Central memory CD4-positive, alpha-beta T cell (primary cell): Measurements from ENCODE around the gene ZNF701.
A peak's percentile ranks its signal among the peaks of the same experiment; 100 is the strongest.
"Not testable (repeated sequence)": the region's sequence is repeated elsewhere in the genome, so short reads cannot be mapped to it uniquely, and the experiment has no call there.

ENCODE experiments used
- DNase-seq: peaks from one replicate; pipeline ENCODE4 v3.0.0; 2022
- total RNA-seq, 3 experiments: gene quantifications; one replicate each; lab custom pipeline; 2026; lab: John Stamatoyannopoulos, UW

Gene ZNF701
- 11.0 to 36.1 (median 11.0) reads per million in 3 experiments for total RNA-seq

- DNase-seq, result peak; percentile 92
Measured at GRCh38 chr19:52570000-52570861, at the start of gene ZNF701. ZNF701 (plus strand) TSS chr19:52570287; CDS start chr19:52574148, 3,861 bp downstream.

- no peak for DNase-seq
Measured at GRCh38 chr19:52522551-52522950, 47.5 kb upstream of the ZNF701 start.

DNA sequence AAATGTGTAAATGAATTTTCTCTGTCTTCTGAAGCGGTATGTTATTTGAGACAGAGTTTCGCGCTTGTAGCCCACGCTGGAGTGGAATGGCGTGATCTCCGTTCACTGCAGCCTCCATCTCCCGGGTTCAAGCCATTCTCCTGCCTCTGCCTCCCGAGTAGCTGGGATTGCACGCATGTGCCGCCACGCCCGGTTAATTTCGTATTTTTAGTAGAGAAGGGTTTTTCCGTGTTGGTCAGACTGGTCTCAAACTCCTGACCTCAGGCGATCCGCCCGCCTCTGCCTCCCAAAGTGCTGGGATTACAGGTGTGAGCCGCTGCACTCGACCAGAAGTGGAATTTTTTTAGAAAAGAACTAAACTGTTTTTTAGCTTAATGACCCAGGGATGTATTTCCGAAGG is 46.0 kb upstream of the ZNF701 start:
- no peak for DNase-seq

- DNase-seq, result peak; percentile 89
Measured at GRCh38 chr19:52527134-52527955, 42.7 kb upstream of the ZNF701 start, which contains the start of gene ZNF808. ZNF808 (plus strand) TSS chr19:52527668; CDS start chr19:52543285, 15,617 bp downstream.

DNA sequence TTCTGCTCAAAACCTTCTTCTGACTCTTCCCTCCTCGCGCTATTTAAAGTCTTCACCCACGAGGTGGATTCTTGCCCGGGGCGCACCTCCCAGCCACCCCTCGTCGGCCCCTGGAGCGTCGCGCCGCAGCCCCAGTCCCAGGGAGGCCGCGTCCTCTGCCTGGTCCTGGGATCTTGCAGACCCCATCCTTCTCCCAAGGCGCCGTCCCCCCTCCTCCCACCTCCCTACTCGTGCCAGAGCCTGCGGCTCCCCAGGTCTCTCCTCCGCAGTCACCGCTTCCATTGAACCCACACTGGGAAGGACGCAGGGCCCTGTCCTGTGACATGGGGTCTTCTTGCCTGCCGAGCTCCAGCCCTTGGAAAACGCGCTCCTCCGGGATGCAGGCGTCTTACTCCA is 42.1 kb upstream of the ZNF701 start:
- no peak for DNase-seq

GRCh38 chr19:52532480-52532879 is 37.6 kb upstream of the ZNF701 start:
- DNase-seq, result no peak

DNA sequence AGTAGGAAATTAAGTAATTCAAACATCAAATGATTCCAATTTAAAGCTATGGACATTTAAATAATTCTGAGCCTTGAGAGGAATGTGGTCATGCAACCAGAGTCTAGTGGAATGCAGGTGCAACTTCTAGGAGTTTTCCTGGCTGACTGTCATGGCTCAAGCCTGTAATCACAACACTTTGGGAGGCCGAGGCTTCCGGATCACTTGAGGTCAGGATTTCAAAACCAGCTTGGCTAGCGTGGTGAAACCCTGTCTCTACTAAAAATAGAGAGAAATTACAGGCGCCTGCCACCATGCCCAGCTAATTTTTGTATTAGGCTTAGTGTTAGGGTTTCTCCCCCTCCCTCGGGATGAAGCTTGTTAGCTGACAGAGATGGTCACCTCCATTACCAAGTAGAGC is 36.2 kb upstream of the ZNF701 start:
- DNase-seq, result no peak

DNA sequence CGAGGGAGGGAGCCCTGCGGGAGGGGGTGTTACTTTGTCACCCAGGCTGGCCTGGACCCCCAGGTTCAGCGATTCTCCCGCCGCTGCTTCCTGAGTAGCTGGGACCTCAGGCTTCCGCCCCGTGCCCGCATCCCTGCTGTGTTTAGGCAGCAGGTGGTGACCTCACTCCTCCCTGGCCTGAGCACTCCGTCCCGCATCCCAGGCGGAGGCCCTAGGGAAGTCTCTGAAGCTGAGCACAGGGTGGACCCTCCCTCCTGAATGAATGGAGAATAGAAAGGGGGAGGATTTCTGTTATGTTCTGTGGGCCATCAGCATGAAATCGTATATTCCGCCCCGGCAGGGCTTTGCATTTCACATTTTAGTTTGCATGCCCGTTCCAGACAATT is 34.7 kb upstream of the ZNF701 start:
- not testable (repeated sequence) for DNase-seq

GRCh38 chr19:52535771-52536447 is 34.2 kb upstream of the ZNF701 start:
- DNase-seq, result peak; percentile 76

GRCh38 chr19:52536448-52536800 is 33.7 kb upstream of the ZNF701 start:
- peak; percentile 38 for DNase-seq

GRCh38 chr19:52538815-52539214 is 31.3 kb upstream of the ZNF701 start:
- not testable (repeated sequence) for DNase-seq

- not testable (repeated sequence) for DNase-seq
Measured at GRCh38 chr19:52541176-52541575, 28.9 kb upstream of the ZNF701 start.

GRCh38 chr19:52541608-52542007 is 28.5 kb upstream of the ZNF701 start:
- no peak for DNase-seq

DNA sequence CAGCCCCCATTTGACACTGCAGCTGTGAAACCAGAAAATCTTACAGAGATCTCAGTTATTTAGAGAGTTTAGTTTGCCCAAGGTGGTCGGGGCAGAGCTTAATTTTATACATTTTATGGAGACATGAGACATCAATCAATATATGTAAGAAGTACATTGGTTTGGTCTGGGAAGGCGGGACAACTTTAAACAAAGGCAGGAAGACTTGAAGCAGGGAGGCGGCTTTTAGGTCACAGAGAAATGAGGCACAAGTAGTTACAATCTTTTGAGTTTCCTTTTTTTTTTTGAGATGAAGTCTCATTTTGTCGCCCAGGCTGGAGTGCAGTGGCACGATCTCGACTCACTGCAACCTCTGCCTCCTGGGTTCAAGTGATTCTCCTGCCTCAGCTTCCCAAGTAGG is 27.5 kb upstream of the ZNF701 start:
- DNase-seq, result not testable (repeated sequence)

DNA sequence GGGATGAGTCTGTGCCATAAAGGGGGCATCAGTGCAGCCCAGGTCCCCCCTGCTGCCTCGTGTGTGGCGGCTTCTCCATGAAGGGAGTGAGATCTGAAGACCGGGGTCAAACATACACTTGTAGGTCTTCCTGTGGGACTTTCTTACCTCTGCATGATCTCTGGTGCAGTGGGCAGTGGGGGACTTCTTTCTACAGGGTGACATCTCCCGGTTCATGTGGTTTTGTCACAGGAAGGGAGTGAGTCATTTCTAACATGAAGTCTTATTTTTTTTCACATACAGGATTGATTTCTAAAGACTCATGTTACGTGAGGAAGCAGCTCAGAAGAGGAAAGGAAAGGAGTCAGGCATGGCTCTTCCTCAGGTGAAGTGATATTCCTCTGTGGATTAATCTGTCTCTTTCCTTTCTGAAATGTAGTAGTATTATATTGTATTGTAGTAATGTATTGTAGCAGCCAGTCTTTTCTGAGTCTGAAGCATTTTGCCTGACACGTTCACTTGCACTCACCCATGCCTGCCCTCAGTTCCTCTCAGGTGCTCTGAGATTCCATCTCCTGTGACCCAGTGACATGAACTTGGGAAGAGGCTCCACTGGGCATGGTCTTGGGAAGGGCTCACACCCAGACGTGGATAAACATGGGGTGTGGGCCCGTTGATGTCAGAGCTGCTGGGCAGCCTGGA is 27.0 kb upstream of the ZNF701 start:
- peak; percentile 31 for DNase-seq

DNA sequence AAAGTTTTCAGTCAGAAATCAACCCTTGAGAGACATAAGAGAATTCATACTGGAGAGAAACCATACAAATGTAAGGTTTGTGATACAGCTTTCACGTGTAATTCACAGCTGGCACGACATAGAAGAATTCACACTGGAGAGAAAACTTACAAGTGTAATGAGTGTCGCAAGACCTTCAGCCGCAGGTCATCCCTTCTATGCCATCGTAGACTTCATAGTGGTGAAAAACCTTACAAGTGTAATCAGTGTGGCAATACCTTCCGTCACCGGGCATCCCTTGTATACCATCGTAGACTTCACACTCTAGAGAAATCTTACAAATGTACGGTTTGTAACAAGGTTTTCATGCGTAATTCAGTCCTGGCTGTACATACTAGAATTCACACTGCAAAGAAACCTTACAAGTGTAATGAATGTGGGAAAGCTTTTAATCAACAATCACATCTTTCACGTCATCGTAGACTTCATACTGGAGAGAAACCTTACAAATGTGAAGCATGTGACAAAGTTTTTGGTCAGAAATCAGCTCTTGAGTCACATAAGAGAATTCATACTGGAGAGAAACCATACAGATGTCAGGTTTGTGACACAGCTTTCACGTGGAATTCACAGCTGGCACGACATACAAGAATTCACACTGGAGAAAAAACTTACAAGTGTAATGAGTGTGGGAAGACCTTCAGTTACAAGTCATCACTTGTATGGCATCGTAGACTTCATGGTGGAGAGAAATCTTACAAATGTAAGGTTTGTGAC is 15.7 kb upstream of the ZNF701 start:
- no peak for DNase-seq

- DNase-seq, result no peak
Measured at GRCh38 chr19:52557231-52557995, 12.7 kb upstream of the ZNF701 start.

DNA sequence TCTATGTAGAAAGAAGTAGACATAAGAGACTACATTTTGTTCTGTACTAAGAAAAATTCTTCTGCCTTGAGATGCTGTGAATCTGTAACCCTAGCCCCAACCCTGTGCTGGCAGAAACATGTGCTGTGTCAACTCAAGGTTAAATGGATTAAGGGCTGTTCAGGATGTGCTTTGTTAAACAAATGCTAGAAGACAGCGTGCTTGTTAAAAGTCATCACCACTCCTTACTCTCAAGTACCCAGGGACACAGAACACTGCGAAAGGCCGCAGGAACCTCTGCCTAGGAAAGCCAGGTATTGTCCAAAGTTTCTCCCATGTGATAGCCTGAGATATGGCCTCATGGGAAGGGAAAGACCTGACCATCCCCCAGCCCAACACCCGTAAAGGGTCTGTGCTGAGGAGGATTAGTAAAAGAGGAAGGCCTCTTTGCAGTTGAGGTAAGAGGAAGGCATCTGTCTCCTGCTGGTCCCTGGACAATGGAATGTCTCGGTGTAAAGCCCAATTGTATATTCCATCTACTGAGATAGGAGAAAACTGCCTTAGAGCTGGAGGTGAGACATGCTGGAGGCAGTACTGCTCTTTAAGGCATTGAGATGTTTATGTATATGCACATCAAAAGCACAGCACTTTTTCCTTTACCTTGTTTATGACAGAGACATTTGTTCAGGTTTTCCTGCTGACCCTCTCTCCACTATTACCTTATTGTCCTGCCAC is 11.2 kb upstream of the ZNF701 start:
- not testable (repeated sequence) for DNase-seq

DNA sequence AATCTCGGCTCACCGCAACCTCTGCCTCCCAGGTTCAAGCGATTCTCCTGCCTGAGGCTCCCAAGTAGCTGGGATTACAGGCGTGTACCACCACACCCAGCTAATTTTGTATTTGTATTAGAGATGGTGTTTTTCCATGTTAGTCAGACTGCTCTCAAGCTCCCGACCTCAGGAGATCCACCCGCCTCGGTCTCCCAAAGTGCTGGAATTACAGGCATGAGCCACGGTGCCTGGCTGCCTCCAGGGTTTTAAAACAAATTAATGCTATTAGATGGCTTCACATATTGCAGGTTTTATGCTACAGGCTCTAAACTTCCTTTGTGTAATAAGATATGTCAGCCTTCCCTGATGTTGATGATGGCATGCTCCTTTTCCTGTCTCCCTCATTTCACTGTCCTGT is 8.5 kb upstream of the ZNF701 start:
- DNase-seq, result not testable (repeated sequence)

DNA sequence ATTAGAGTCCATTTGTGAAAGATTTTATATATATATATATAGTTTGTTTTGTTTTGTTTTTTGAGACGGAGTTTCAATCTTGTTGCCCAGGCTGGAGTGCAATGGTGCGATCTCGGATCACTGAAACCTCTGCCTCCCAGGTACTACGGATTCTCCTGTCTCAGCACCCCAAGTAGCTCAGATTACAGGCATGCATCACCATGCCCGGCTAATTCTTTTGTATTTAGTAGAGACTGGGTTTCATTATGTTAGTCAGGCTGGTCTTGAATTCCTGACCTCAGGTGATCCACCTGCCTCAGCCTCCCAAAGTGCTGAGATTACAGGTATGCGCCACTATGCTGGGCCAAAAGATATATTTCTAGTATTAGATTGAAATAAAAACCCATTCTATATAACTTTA is 4.0 kb upstream of the ZNF701 start:
- no peak for DNase-seq
